GM06990 (cell line): ENCODE data around the gene GDF15.
"Not testable (repeated sequence)": the region's sequence is repeated elsewhere in the genome, so short reads cannot be mapped to it uniquely, and the experiment has no call there.

Source experiments
- DNase-seq: peaks from one replicate; pipeline ENCODE4 v3.0.0-alpha.2; 2011; ENCODE audit not compliant: insufficient read length; ENCODE audit errors: extremely low read depth
- H3K27me3 ChIP-seq: replicated peaks from 2 replicates; pipeline ENCODE4 v1.6.0; 2011; ENCODE audit warnings: low read length; ENCODE audit not compliant: control insufficient read depth, insufficient read depth
- H3K36me3 ChIP-seq: 2 replicates; pipeline ENCODE4 v1.5.1; 2011; ENCODE audit warnings: low read length; ENCODE audit not compliant: control insufficient read depth, insufficient read depth
- H3K4me3 ChIP-seq: replicated peaks from 2 replicates; pipeline ENCODE4 v1.5.1; 2011; ENCODE audit warnings: low read depth, mild to moderate bottlenecking, control low read depth, low read length
- TF ChIP-seq, protein P1 (sequence below): IDR thresholded peaks from 2 replicates; pipeline ENCODE4 v1.5.1; 2011; ENCODE audit warnings: low read length, control low read depth, mild to moderate bottlenecking, inconsistent platforms; ENCODE audit not compliant: insufficient read depth, poor library complexity, severe bottlenecking

The GDF15 gene

DNA sequence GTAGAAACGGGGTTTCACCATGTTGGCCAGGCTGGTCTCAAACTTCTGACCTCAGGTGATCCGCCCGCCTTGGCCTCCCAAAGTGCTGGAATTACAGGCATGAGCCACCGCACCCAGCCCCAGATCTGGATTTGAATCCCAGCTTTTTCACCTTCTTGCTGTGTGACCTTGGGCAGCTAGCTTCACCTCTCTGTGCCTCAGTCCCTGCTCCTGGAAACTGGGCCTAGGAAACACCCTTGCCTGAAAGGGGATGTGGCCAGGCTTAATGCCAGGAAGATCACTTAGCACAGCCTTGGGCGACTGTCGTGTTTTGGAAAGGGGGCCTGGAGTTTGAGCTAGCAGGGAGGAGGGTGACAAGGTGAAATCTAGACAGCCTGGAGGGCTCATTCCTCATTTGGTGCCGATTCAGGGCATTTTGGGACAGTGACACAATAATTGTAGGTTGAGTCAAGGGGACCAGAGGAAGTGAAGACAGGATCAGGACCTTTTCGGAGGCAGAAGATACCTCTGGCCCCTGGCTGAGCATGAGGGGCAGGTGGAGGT is 43.8 kb upstream of the GDF15 start:
- TF ChIP-seq, protein P1, sequence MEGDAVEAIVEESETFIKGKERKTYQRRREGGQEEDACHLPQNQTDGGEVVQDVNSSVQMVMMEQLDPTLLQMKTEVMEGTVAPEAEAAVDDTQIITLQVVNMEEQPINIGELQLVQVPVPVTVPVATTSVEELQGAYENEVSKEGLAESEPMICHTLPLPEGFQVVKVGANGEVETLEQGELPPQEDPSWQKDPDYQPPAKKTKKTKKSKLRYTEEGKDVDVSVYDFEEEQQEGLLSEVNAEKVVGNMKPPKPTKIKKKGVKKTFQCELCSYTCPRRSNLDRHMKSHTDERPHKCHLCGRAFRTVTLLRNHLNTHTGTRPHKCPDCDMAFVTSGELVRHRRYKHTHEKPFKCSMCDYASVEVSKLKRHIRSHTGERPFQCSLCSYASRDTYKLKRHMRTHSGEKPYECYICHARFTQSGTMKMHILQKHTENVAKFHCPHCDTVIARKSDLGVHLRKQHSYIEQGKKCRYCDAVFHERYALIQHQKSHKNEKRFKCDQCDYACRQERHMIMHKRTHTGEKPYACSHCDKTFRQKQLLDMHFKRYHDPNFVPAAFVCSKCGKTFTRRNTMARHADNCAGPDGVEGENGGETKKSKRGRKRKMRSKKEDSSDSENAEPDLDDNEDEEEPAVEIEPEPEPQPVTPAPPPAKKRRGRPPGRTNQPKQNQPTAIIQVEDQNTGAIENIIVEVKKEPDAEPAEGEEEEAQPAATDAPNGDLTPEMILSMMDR = no peak
- DNase-seq = no peak
- H3K36me3 ChIP-seq = peaks cover 6% of the 10 kb centered on the region
- H3K4me3 ChIP-seq = no peak overlapping the region
- H3K27me3 ChIP-seq = no peaks in the 10 kb centered on the region

DNA sequence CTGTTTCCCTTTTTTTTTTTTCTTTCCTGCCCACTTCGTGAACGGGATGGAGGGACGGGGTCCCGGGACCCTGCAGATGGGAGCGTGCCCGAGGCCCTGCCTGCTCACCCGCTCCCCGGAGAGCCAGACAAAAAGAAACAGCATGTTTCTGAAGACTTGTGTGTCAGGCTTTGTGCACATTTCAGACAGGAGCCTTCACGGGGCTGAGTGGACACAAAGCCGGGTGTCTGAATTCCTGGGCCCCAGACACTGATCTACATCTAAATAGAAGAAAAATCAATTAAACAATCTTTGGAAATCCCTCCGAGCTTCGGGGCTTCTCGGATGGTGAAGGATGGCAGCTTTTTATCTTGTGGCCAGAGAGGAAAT is 41.4 kb upstream of the GDF15 start:
- DNase-seq = no peak

DNA sequence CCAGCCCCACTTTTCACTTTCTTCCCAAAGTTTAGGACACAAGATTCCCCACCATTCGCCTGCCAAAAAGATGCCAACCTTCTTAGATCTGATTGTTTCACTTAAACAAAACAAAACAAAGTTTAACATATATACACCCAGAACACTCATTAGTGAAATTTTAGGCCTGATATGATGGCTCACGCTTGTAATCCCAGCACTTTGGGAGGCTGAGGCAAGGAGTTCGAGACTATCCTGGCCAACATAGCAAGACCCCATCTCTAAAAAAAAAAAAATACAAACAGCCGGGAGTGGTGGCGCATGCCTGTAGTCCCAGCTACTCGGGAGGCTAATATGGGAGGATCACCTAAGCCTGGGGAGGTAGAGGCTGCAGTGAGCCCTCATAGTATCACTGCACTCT is 40.7 kb upstream of the GDF15 start:
- DNase-seq = no peak
- TF ChIP-seq, protein P1 = no peak
- Histone ChIP-seq H3K36me3 (peaks cover 6% of the 10 kb centered on the region), H3K27me3 (no peaks in the 10 kb centered on the region), H3K4me3 (no peak overlapping the region)

More for the DNA sequence above, 41.4 kb upstream of the GDF15 start:
- H3K27me3 ChIP-seq = no peaks in the 10 kb centered on the region
- no peak overlapping the region for H3K4me3 ChIP-seq
- peaks cover 6% of the 10 kb centered on the region for H3K36me3 ChIP-seq
- TF ChIP-seq, protein P1 = no peak

DNA sequence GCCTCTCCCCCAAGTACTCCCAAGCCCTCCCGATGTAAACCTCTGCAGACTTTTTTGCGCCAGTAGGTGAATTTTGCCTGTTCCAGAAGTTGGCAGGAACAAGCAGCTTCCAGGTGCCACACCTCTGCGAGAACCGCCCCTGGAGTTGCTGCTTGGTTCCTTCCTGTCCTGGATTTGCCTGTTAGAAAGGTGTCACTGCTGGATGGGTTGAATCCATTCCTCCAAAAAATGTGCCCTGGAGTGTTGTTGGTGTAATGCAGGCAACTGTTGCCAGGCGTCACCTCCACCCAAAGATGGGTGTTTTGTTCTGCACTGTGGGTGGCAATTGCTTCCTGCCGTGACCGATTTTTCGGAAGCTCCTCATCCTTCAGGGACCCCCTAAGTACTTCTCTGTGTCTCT is 39.9 kb upstream of the GDF15 start:
- TF ChIP-seq, protein P1 = no peak
- Histone ChIP-seq H3K27me3 (no peaks in the 10 kb centered on the region), H3K4me3 (no peak overlapping the region), H3K36me3 (peaks cover 6% of the 10 kb centered on the region)
- no peak for DNase-seq

DNA sequence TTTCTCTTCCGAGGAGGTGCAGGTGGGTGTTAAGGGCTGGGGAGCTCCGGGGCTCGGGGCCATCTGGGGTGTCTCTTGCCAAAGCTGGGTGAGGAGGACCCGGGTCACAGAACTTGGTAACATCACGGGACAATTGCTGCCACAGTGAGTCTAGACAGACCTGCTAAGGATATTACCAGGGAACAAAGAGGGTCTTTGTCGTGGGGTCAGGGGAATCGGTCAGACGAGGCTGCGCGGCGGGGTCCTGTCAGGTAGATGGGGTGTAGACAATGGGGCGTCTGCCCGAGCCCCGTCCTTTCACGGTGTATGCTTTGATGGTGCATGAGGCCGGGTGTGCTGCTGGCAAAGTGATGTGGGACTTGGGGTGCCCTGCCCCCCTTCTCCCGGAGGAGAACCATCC is 37.8 kb upstream of the GDF15 start:
- peaks cover 2% of the 10 kb centered on the region for H3K36me3 ChIP-seq

DNA sequence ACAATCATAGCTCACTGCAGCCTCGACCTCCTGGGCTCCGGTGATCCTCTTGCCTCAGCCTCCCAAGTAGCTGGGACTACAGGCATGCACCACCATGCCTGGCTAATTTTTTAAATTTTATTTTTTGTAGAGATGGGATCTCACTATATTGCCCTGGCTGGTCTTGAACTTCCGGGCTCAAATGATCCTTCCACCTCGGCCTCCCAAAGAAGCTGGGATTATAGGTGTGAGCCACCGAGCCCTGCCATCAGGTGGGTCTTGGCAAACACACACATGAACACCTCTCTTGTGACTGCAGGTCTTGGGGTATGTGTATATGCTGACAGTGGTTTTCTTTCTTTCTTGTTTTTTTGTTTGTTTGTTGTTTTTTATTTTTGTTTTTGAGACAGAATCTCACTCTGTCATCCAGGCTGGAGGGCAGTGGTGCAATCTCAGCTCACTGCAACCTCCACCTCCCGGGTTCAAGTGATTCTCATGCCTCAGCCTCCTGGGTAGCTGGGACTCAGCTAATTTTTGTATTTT is 37.1 kb upstream of the GDF15 start:
- DNase-seq, H3K36me3 ChIP-seq, H3K4me3 ChIP-seq, H3K27me3 ChIP-seq: not testable (repeated sequence)

More for the DNA sequence above, 37.8 kb upstream of the GDF15 start:
- TF ChIP-seq, protein P1 = no peak
- no peak for DNase-seq
- H3K4me3 ChIP-seq = no peak overlapping the region
- H3K27me3 ChIP-seq = no peaks in the 10 kb centered on the region
